ENCODE data around the gene HSPA1B. TPM values are rescaled to one million over a fixed set of nuclear protein-coding genes. Genes with fewer than 3 reads are reported as not detected.
"Not testable (repeated sequence)": the region's sequence is repeated elsewhere in the genome, so short reads cannot be mapped to it uniquely, and the experiment has no call there.

The HSPA1B gene
- total RNA-seq, 1 donor from 2014 or later, result 65.8 TPM

GRCh38 chr6:31860349-31860748, 32.8 kb downstream of the HSPA1B start:
- no peaks in the 10 kb centered on the region for H3K9me3 Mint-ChIP-seq (ENCODE audit: unreplicated experiment)
- H3K27me3 Mint-ChIP-seq (ENCODE audit: unreplicated experiment), result no peaks in the 10 kb centered on the region
- no peak for TF ChIP-seq CTCF (IDR thresholded peaks at IDR 0.05)
- no peak overlapping the region for H3K27ac Mint-ChIP-seq (ENCODE audit: unreplicated experiment)
- H3K4me1 Mint-ChIP-seq (ENCODE audit: unreplicated experiment), result peaks cover 19% of the 10 kb centered on the region
- H3K4me3 Mint-ChIP-seq (ENCODE audit: unreplicated experiment), result no peak overlapping the region
- no peak for DNase-seq (ENCODE audit: extremely low spot score, unreplicated experiment)
- peaks cover 30% of the 10 kb centered on the region for H3K36me3 Mint-ChIP-seq (ENCODE audit: unreplicated experiment)

GRCh38 chr6:31861150-31861549, 33.6 kb downstream of the HSPA1B start:
- Mint-ChIP-seq H3K4me3 (ENCODE audit: unreplicated experiment) (peak overlapping the region; percentile 97), H3K27me3 (ENCODE audit: unreplicated experiment) (no peaks in the 10 kb centered on the region), H3K4me1 (ENCODE audit: unreplicated experiment) (peaks cover 19% of the 10 kb centered on the region), H3K27ac (ENCODE audit: unreplicated experiment) (no peak overlapping the region), H3K9me3 (ENCODE audit: unreplicated experiment) (no peaks in the 10 kb centered on the region), H3K36me3 (ENCODE audit: unreplicated experiment) (peaks cover 30% of the 10 kb centered on the region)
- no peak for TF ChIP-seq CTCF (IDR thresholded peaks at IDR 0.05)
- DNase-seq (ENCODE audit: extremely low spot score, unreplicated experiment), result no peak

- H3K9me3 Mint-ChIP-seq (ENCODE audit: unreplicated experiment), result no peaks in the 10 kb centered on the region
- H3K27me3 Mint-ChIP-seq (ENCODE audit: unreplicated experiment), result no peaks in the 10 kb centered on the region
- peak overlapping the region; percentile 97 for H3K4me3 Mint-ChIP-seq (ENCODE audit: unreplicated experiment)
- TF ChIP-seq CTCF (IDR thresholded peaks at IDR 0.05), result no peak
- peaks cover 19% of the 10 kb centered on the region for H3K4me1 Mint-ChIP-seq (ENCODE audit: unreplicated experiment)
- peak overlapping the region; percentile 97 for H3K27ac Mint-ChIP-seq (ENCODE audit: unreplicated experiment)
- peaks cover 28% of the 10 kb centered on the region for H3K36me3 Mint-ChIP-seq (ENCODE audit: unreplicated experiment)
- no peak for DNase-seq (ENCODE audit: extremely low spot score, unreplicated experiment)
Measured at GRCh38 chr6:31861919-31862343, 34.4 kb downstream of the HSPA1B start.

GRCh38 chr6:31862344-31863235, 35.1 kb downstream of the HSPA1B start, which contains the start of gene NEU1:
TSS of gene NEU1 (minus strand) at chr6:31862821. CDS start at chr6:31862776, 45 bp downstream.
- H3K4me3 Mint-ChIP-seq (ENCODE audit: unreplicated experiment), result peak within 1 kb of the TSS; percentile 97
- DNase-seq (ENCODE audit: extremely low spot score, unreplicated experiment), result peak; percentile 100
- H3K4me1 Mint-ChIP-seq (ENCODE audit: unreplicated experiment), result peaks cover 19% of the 10 kb centered on the region
- H3K9me3 Mint-ChIP-seq (ENCODE audit: unreplicated experiment), result no peaks in the 10 kb centered on the region
- no peak for TF ChIP-seq CTCF (IDR thresholded peaks at IDR 0.05)
- H3K36me3 Mint-ChIP-seq (ENCODE audit: unreplicated experiment), result peaks cover 24% of the 10 kb centered on the region
- no peaks in the 10 kb centered on the region for H3K27me3 Mint-ChIP-seq (ENCODE audit: unreplicated experiment)
- H3K27ac Mint-ChIP-seq (ENCODE audit: unreplicated experiment), result peak within 1 kb of the TSS; percentile 97

GRCh38 chr6:31864123-31864562, 36.6 kb downstream of the HSPA1B start:
- peak overlapping the region; percentile 97 for H3K27ac Mint-ChIP-seq (ENCODE audit: unreplicated experiment)
- H3K27me3 Mint-ChIP-seq (ENCODE audit: unreplicated experiment); H3K9me3 Mint-ChIP-seq (ENCODE audit: unreplicated experiment); DNase-seq (ENCODE audit: extremely low spot score, unreplicated experiment): not testable (repeated sequence)
- H3K36me3 Mint-ChIP-seq (ENCODE audit: unreplicated experiment), result peaks cover 15% of the 10 kb centered on the region
- peak overlapping the region; percentile 97 for H3K4me3 Mint-ChIP-seq (ENCODE audit: unreplicated experiment)
- peaks cover 19% of the 10 kb centered on the region for H3K4me1 Mint-ChIP-seq (ENCODE audit: unreplicated experiment)
